ENCODE data around the gene GSN.
A peak's percentile ranks its signal among the peaks of the same experiment; 100 is the strongest.

The GSN gene

GRCh38 chr9:121273064-121273775, 5.3 kb downstream of the GSN start:
- no peak for DNase-seq (ENCODE audit: low spot score)

- peak; percentile 19 for DNase-seq (ENCODE audit: low spot score)
Observed at GRCh38 chr9:121274851-121275250, 6.9 kb downstream of the GSN start.

DNA sequence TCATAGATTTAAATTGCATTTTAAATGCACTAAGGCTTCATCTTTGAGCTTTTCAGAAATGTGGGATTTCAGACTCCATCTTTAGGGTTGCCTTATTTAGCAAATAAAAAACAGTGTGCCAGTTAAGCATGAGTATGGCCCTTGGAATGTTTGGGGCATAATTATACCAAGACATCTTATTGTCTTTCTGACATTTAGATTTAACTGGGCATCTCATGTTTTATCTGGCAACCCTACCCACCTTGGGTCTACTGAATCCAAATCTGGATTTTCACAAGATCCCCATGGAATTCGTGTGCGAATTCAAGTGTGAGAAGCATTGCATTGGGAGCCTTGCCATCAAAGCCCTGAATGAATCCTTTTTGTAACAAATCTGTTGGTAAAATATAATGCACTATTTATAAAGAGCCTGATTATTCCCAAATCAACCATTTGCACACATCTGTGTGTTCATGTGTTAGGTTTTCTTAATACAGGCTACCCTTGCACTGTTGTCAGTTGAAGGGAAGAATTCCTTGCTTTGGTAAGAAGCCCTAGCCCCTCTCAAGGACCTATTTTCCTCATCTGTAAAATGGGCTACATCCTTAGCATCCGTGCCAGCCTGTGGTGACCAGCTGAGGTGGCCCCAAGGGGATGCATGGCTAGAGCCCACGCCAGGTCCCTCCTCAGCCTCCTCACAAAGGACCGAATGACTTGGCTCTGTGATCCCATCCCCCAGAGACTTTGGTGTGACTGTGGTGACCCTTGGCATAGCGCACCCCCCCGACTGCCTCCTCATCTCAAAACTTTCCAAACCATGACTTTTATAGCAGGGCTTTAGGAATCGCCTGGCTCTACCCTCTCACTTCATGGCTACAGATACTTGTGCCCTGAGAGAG, 8.1 kb downstream of the GSN start:
- DNase-seq (ENCODE audit: low spot score): peak; percentile 85

DNA sequence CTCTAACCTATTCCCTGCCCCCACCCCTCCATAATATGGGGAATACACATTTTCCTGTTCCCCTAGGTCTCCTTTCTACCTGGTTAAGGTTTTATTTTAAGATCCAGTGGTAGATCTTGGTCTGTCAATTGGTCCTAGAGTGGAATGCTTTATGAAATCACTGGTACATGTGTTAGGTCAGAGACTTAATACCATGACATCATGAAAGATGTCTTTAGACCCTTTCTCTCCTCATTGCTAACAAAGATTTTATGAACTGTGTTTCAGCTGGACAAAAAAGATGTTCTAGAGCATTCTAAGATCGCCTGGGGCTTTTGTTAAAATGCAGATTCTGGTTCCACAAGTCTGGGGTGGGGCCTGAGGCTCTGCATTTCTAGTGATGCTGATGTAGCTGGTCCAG, 9.1 kb downstream of the GSN start:
- no peak for DNase-seq (ENCODE audit: low spot score)

- DNase-seq (ENCODE audit: low spot score): peak; percentile 34
Observed at GRCh38 chr9:121277518-121278295, 9.7 kb downstream of the GSN start.

DNA sequence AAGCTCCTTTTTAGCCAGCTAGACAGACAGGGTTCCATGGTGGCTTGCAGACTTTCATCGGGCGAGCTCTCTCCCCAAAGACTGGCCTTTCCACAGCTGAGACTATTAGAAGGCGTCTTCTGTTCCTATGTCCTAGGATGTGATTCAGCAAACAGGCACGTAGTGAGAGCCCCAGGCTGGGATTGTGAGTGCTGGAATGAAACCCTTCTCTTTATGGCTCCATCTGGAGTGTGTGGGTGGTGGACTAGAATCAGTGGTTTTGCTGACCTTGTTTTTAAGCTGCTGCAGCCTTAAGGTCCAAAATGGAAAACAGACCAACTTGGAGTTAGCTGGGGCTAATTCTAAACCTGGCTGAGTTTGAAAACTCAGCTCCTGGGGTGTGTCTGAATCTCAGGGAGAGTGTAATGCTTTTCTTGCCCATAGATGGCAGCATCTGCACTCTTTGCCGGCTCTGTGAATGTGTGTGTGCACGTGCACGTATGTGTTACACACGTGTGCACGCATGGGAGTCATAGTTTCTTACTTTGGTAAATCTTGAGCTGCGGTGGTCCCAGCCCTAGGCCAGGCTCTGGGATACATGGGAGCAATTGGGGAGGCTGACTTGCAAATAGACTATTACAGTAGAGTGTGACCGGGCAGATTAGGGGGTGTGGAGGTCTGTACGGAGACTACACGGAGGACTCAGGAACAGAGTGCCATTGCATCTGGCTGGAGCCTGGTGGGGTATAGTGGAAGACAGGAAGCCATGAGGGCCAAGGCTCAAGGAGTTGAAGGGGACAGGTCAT, 10.7 kb downstream of the GSN start:
- DNase-seq (ENCODE audit: low spot score): peak; percentile 86

DNA sequence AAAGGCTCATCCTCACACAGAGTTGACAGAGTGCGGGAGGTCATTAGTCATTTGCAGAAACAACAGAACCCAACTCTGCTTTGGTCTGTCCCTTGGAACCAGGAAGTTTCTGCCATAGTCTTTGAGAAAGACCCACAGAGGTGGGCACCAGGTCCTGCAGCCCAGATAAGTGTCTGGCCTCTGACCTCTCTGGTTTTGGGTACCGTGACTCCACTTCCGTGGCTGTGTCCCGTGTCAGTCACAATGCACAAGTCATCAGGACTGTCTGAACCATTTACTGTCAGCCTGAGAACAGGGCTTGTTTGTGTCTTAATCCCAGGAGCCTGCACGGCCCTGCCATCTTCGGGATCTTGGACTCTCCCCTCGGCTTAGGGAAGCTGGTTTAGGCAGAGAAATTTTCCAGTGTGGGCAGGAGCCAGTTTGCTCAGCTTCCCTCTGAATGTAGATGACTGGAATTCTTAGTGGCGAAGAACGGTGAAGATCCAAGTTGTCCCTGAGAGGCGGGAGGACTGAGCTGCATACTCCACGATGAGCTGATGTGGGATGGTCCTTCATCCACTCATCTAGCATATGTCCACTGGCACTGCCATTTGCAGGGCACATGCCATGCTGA, 11.9 kb downstream of the GSN start:
- peak; percentile 78 for DNase-seq (ENCODE audit: low spot score)

- peak; percentile 20 for DNase-seq (ENCODE audit: low spot score)
Observed at GRCh38 chr9:121280715-121281613, 13.0 kb downstream of the GSN start.

- DNase-seq (ENCODE audit: low spot score): peak; percentile 55
Observed at GRCh38 chr9:121281614-121282276, 13.8 kb downstream of the GSN start.

GRCh38 chr9:121282277-121283079, 14.5 kb downstream of the GSN start:
- peak; percentile 70 for DNase-seq (ENCODE audit: low spot score)

GRCh38 chr9:121283080-121283398, 15.1 kb downstream of the GSN start:
- DNase-seq (ENCODE audit: low spot score): peak; percentile 58

DNA sequence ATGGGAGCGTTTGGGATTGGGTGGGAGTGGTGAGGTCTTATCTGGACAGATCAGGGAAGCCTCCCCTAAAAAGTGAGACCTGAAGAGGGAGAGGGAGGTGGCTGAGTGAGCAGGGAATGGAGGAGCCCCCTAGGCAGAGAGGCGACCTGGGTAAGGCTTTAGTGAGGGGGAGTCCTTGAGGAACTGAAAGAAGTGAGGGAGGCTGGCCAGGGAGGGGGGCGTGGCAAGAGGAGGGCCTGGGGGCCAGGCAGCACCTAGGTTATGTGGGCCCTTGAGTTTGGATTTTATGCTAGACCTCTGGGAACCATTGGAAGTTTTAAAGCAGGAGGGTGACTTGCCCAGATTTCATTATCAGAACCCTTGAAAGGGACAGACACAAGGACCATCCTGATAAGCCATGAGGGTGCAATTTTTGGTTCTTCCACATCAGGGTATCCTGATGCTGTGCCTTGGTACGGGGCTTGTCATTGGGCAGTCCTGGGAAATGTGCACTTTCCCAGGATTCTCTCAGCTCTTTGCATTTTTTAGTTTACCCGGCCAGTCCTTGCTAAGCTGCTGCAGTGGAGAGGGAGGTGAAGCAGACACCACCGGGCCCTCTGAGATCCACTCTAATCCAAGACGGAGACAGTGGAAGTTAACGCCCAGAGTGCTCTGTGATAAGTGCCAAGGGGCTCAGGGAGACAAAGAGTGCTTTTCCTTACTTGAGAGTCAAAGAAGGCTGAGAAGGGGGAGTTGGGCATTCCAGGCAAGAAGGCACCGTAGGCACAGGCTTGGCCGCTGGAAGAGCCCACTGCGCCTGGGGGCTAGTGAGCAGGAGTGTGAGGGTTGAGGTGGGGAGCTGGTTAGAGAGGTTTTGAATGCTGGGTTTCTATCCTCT, 16.1 kb downstream of the GSN start:
- DNase-seq (ENCODE audit: low spot score): peak; percentile 28

- DNase-seq (ENCODE audit: low spot score): peak; percentile 26
Observed at GRCh38 chr9:121284733-121285451, 16.9 kb downstream of the GSN start.

- DNase-seq (ENCODE audit: low spot score): peak; percentile 80
Observed at GRCh38 chr9:121285835-121286687, 18.1 kb downstream of the GSN start.

DNA sequence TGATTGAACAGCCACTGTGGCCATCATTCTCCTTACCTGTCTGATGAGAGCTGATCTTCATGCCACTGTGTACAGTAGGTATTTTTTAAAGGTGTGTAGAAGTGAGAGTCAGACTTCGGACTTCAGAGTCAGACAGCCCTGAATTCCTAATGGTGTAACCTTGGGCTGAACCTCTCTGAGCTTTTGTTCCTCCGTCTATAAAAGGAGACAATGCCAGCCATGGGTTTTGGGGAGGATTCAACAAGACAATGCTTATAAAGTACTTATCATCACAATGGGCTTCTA, 18.7 kb downstream of the GSN start:
- no peak for DNase-seq (ENCODE audit: low spot score)

DNA sequence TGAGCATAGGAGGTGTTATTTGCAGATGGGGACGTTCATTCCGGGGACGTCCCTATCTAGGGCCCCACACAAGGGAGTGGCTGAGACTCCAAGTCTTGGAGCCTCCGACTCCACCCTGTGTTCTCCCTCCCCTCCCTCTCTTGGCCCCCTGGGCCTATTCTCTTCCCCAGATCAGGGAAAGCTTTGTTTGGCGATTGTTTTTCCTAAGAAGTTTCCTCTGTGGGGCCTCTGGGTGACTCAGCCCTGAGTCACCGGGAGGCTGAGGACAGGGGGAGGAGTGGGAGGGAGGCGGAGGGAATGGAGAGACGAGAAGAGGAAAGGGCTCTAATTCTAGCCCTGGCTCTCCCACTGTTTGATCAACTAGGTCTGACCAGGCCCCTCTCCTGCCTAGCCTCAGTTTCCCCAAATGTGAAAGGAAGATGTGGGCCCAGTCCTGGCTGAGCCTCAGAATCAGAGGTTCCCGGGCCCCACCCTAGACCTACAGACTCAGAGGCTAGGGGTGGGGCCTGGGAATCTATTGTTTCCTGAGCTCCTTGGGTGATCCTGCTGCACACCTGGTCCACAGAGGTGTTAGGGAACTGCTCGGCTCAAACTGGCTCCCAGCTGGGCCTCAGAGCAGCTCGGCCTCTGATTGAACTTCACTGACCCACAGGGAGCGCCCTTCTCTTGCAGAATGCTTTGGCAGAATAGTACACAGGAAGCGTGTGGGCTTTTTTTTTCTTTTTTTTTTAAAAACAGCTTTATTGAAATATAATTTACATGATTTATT, 19.2 kb downstream of the GSN start:
- peak; percentile 97 for DNase-seq (ENCODE audit: low spot score)
